Uterine smooth muscle cell (primary cell): ENCODE measurements around the gene NTPCR. TPM values are rescaled to one million over a fixed set of nuclear protein-coding genes. Genes with fewer than 3 reads are reported as not detected.

Source experiments
- total RNA-seq: library from RNA; depleted of rRNA; stranded (reverse); fragments of >200 nt; gene quantifications from 2 replicates; pipeline ENCODE4 v1.2.3, GENCODE V29; 2014

The NTPCR gene
- 7.1 and 19.4 TPM in 2 replicates for total RNA-seq

GRCh38 chr1:232950197-232951176 is at the start of gene NTPCR:
NTPCR (plus strand) TSS chr1:232950611; CDS start chr1:232950711, 100 bp downstream.

Other genes with a start within 250 kb of the NTPCR start
- 2.7 and 3.1 TPM in 2 replicates for gene MAP10, start 145.2 kb upstream of the NTPCR start, total RNA-seq